Liver (tissue), 9 donors: ENCODE measurements around the gene HNRNPL. TPM values are rescaled to one million over a fixed set of nuclear protein-coding genes. Genes with fewer than 3 reads are reported as not detected.

ENCODE experiments used
- DNase-seq: peaks from one replicate; pipeline ENCODE4 v3.0.0-alpha.2; 2017; ENCODE audit warnings: low spot score
- H3K27ac ChIP-seq, 2 donors: one replicate each; pipeline ENCODE4 v1.7.0; 2013; ENCODE audit warnings: inconsistent platforms in 2 of 2, low read length in 2 of 2, control low read depth in 1 of 2, low read depth in 1 of 2, mild to moderate bottlenecking in 1 of 2
- H3K27me3 ChIP-seq, 4 donors: one replicate each; pipeline versions ENCODE4 v1.6.1 to v1.7.0; 2013; ENCODE audit warnings: low read length in 3 of 4, inconsistent platforms in 1 of 4, mild to moderate bottlenecking in 1 of 4, moderate library complexity in 1 of 4; ENCODE audit not compliant: control insufficient read depth in 4 of 4, insufficient read depth in 4 of 4
- H3K36me3 ChIP-seq, 4 donors: one replicate each; pipeline versions ENCODE4 v1.6.1 to v1.7.0; 2013; ENCODE audit warnings: low read length in 3 of 4, mild to moderate bottlenecking in 3 of 4, low read depth in 1 of 4, moderate library complexity in 1 of 4; ENCODE audit not compliant: control insufficient read depth in 4 of 4, insufficient read depth in 3 of 4
- H3K4me1 ChIP-seq, 4 donors: one replicate each; pipeline versions ENCODE4 v1.6.1 to v1.7.0; 2013; ENCODE audit warnings: low read length in 3 of 4, mild to moderate bottlenecking in 3 of 4, moderate library complexity in 1 of 4; ENCODE audit not compliant: control insufficient read depth in 4 of 4, insufficient read depth in 4 of 4
- H3K4me3 ChIP-seq, 3 donors: one replicate each; pipeline versions ENCODE4 v1.6.1 to v1.7.0; 2013; ENCODE audit warnings: low read length in 3 of 3, control low read depth in 1 of 3, low read depth in 1 of 3, mild to moderate bottlenecking in 1 of 3
- H3K9ac ChIP-seq, 2 donors: one replicate each; pipeline ENCODE4 v1.7.0; 2013; ENCODE audit warnings: low read length in 2 of 2, mild to moderate bottlenecking in 2 of 2, moderate library complexity in 2 of 2, control low read depth in 1 of 2, low read depth in 1 of 2
- H3K9me3 ChIP-seq, 4 donors: one replicate each; pipeline versions ENCODE4 v1.6.1 to v1.7.0; 2013; ENCODE audit warnings: low read length in 3 of 4; ENCODE audit not compliant: control insufficient read depth in 4 of 4
- EGR1 ChIP-seq, 2 donors: IDR thresholded peaks; 2 replicates each; pipeline ENCODE4 v1.6.1; 2016 to 2018; ENCODE audit warnings: antibody characterized with exemption in 2 of 2, low read depth in 2 of 2
- FOXA1 ChIP-seq: IDR thresholded peaks from 2 replicates; pipeline ENCODE4 v1.6.1; 2016; ENCODE audit warnings: antibody characterized with exemption
- FOXA2 ChIP-seq: IDR thresholded peaks from 2 replicates; pipeline ENCODE4 v1.6.1; 2016; ENCODE audit warnings: antibody characterized with exemption
- GABPA ChIP-seq, 2 donors: IDR thresholded peaks in 1 of 2; conservative IDR thresholded peaks in 1 of 2; 2 replicates each; pipeline ENCODE4 v1.6.1; 2016; ENCODE audit warnings: antibody characterized with exemption in 2 of 2, mild to moderate bottlenecking in 1 of 2, moderate library complexity in 1 of 2
- HNF4A ChIP-seq, 2 donors: conservative IDR thresholded peaks; 2 replicates each; pipeline ENCODE4 v1.6.1; 2016; ENCODE audit warnings: antibody characterized with exemption in 2 of 2, mild to moderate bottlenecking in 2 of 2
- HNF4G ChIP-seq: IDR thresholded peaks from 2 replicates; pipeline ENCODE4 v1.6.1; 2016; ENCODE audit warnings: antibody characterized with exemption
- JUND ChIP-seq, 2 donors: IDR thresholded peaks; 2 replicates each; pipeline ENCODE4 v1.6.1; 2016; ENCODE audit warnings: antibody characterized with exemption in 2 of 2
- RAD21 ChIP-seq, 2 donors: IDR thresholded peaks; 2 replicates each; pipeline ENCODE4 v1.6.1; 2016; ENCODE audit warnings: antibody characterized with exemption in 2 of 2, mild to moderate bottlenecking in 2 of 2
- TAF1 ChIP-seq: conservative IDR thresholded peaks from 2 replicates; pipeline ENCODE4 v1.6.1; 2016; ENCODE audit warnings: antibody characterized with exemption, mild to moderate bottlenecking
- YY1 ChIP-seq: IDR thresholded peaks from 2 replicates; pipeline ENCODE4 v1.6.1; 2016; ENCODE audit warnings: antibody characterized with exemption, mild to moderate bottlenecking
- WGBS: extraction: QIAGEN DNeasy Blood & Tissue Kit; methylation state at CpG from one replicate; pipeline ENCODE4 v1.1.7; 2013; 5-methylcytosine and 5-hydroxymethylcytosine counted together
- polyA plus RNA-seq, 2 donors: library from polyadenylated mRNA; stranded (reverse) in 1 of 2; unstranded in 1 of 2; fragments of 200-250 nt in 1 of 2; fragments of >200 nt in 1 of 2; fragmentation: Nextera tagmentation in 1 of 2; extraction: Ambion mirVana in 1 of 2; gene quantifications; one replicate each; pipeline versions ENCODE4 v1.2.1 to v1.2.3, GENCODE V29; 2013 to 2015
- total RNA-seq, 2 donors: library from RNA; depleted of rRNA; stranded (reverse); fragments of >200 nt; gene quantifications; one replicate each; pipeline ENCODE4 v1.2.3, GENCODE V29; 2014
- TF ChIP-seq, protein P1 (sequence below): IDR thresholded peaks from 2 replicates; pipeline ENCODE4 v1.6.1; 2016; ENCODE audit warnings: antibody characterized with exemption, mild to moderate bottlenecking
- TF ChIP-seq, protein P2 (sequence below): IDR thresholded peaks from 2 replicates; pipeline ENCODE4 v1.6.1; 2016; ENCODE audit warnings: antibody characterized with exemption
- TF ChIP-seq, protein P3 (sequence below): fragments of 150-350 bp; IDR thresholded peaks from 2 replicates; pipeline ENCODE4 v1.5.1; 2017; ENCODE audit warnings: improper control_type of control experiment, low read depth, low read length; ENCODE audit not compliant: missing input control
- TF ChIP-seq, protein P4 (sequence below): IDR thresholded peaks from 2 replicates; pipeline ENCODE4 v1.6.1; 2016; ENCODE audit warnings: antibody characterized with exemption
- donor health status: healthy.
- donor health status: healthy.
- donor health status: healthy.
- donor health status: healthy.
- donor health status: healthy.

HNRNPL gene
- total and polyA plus RNA-seq, 4 donors: 50.4 to 166 (median 95.6) TPM

DNA sequence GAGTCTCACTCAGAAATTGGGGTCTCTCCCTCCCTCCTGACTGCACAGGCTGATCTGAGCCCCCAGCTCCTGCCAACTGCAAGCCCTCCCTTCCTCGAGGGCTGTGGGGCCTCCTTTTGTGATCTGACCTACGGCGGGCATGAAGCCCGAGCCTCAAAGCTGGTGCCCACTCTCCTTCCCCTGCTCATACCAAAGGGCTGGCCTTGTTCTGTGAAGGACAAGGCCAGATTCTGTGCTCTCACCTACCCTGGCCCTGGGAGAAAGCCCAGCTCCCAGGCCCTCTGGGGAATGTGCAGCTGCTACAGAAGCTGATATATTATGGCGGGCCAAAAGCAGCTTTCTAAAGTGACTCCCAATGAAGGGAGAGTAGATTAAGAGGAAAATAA lies 9.2 kb downstream of the HNRNPL start:
- TF ChIP-seq TAF1 (no peak), HNF4G (no peak), EGR1 (IDR thresholded peaks at IDR 0.05; ENCODE audit: low read depth in 2 of 2) (no peak), FOXA1 (no peak), YY1 (no peak), RAD21 (IDR thresholded peaks at IDR 0.05) (no peak)
- TF ChIP-seq, protein P1, sequence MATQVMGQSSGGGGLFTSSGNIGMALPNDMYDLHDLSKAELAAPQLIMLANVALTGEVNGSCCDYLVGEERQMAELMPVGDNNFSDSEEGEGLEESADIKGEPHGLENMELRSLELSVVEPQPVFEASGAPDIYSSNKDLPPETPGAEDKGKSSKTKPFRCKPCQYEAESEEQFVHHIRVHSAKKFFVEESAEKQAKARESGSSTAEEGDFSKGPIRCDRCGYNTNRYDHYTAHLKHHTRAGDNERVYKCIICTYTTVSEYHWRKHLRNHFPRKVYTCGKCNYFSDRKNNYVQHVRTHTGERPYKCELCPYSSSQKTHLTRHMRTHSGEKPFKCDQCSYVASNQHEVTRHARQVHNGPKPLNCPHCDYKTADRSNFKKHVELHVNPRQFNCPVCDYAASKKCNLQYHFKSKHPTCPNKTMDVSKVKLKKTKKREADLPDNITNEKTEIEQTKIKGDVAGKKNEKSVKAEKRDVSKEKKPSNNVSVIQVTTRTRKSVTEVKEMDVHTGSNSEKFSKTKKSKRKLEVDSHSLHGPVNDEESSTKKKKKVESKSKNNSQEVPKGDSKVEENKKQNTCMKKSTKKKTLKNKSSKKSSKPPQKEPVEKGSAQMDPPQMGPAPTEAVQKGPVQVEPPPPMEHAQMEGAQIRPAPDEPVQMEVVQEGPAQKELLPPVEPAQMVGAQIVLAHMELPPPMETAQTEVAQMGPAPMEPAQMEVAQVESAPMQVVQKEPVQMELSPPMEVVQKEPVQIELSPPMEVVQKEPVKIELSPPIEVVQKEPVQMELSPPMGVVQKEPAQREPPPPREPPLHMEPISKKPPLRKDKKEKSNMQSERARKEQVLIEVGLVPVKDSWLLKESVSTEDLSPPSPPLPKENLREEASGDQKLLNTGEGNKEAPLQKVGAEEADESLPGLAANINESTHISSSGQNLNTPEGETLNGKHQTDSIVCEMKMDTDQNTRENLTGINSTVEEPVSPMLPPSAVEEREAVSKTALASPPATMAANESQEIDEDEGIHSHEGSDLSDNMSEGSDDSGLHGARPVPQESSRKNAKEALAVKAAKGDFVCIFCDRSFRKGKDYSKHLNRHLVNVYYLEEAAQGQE: no peak
- TF ChIP-seq, protein P2, sequence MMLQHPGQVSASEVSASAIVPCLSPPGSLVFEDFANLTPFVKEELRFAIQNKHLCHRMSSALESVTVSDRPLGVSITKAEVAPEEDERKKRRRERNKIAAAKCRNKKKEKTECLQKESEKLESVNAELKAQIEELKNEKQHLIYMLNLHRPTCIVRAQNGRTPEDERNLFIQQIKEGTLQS: no peak
- TF ChIP-seq, protein P3, sequence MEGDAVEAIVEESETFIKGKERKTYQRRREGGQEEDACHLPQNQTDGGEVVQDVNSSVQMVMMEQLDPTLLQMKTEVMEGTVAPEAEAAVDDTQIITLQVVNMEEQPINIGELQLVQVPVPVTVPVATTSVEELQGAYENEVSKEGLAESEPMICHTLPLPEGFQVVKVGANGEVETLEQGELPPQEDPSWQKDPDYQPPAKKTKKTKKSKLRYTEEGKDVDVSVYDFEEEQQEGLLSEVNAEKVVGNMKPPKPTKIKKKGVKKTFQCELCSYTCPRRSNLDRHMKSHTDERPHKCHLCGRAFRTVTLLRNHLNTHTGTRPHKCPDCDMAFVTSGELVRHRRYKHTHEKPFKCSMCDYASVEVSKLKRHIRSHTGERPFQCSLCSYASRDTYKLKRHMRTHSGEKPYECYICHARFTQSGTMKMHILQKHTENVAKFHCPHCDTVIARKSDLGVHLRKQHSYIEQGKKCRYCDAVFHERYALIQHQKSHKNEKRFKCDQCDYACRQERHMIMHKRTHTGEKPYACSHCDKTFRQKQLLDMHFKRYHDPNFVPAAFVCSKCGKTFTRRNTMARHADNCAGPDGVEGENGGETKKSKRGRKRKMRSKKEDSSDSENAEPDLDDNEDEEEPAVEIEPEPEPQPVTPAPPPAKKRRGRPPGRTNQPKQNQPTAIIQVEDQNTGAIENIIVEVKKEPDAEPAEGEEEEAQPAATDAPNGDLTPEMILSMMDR: no peak
- H3K27ac ChIP-seq: no peak overlapping the region

DNA sequence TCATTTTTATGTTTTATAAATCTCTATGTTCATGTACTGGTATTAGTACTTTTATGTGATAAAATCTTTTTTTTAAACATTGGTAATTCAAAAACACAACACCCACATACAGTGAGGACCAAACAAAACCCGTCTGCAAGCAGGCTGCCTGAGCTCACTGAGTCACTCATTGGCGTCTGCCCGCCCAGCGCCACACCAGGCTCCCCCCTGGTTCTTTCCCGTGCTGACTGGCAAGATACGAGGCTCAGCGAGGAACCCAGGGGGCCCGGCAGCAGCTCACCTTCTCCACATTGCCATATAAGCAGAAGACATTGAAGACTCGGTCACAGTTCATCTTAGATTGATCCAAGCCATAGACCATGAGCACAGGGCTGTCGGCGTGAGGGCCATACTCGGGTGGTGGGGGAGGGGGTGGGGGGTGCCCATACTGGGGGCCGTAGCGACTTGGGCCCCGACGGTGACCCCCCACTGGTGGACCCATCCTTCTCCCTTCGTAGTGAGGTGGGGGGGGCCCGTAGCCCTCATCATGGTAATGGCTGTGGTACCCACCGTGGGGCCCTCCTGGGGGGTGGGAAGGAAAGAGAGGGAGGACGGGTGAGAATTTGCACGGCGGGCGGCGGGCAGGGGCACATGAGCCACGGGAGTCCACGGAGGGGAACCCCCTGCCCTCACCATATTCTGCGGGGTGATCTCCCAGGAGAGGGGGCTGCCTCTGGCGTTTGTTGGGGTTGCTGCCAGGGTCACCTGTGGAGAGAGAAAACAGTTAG lies 9.8 kb downstream of the HNRNPL start:
- peaks cover 35 to 80% (median 73%) of the 10 kb centered on the region in 4 donors for H3K36me3 ChIP-seq
- peaks cover 27 to 88% (median 82%) of the 10 kb centered on the region in 4 donors for H3K4me1 ChIP-seq
- peak overlapping the region in 1 of 2 donors; percentile 69 for H3K27ac ChIP-seq

More for the DNA sequence above, 9.2 kb downstream of the HNRNPL start:
- no peak for DNase-seq
- Histone ChIP-seq H3K9ac (no peak overlapping the region), H3K27me3 (no peaks in the 10 kb centered on the region), H3K4me1 (peaks cover 27 to 88% (median 82%) of the 10 kb centered on the region in 4 donors), H3K4me3 (no peak overlapping the region), H3K36me3 (peaks cover 40 to 85% (median 77%) of the 10 kb centered on the region in 4 donors), H3K9me3 (no peaks in the 10 kb centered on the region)
- WGBS: 95% methylated on average over 5 of the region's 5 CpGs

More for the DNA sequence above, 9.8 kb downstream of the HNRNPL start:
- 88% methylated on average over 28 of the region's 28 CpGs for WGBS
- no peak overlapping the region for H3K4me3 ChIP-seq
- TF ChIP-seq EGR1 (IDR thresholded peaks at IDR 0.05; ENCODE audit: low read depth in 2 of 2) (no peak), HNF4A (conservative IDR thresholded peaks at IDR 0.05) (no peak), FOXA1 (no peak), HNF4G (no peak), FOXA2 (no peak), YY1 (no peak), GABPA (IDR thresholded peaks at IDR 0.05 in 1 of 2, conservative IDR thresholded peaks at IDR 0.05 in 1 of 2) (no peak), JUND (IDR thresholded peaks at IDR 0.05) (no peak)
- TF ChIP-seq, protein P2: no peak
- TF ChIP-seq, protein P4, sequence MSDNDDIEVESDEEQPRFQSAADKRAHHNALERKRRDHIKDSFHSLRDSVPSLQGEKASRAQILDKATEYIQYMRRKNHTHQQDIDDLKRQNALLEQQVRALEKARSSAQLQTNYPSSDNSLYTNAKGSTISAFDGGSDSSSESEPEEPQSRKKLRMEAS: no peak
- TF ChIP-seq, protein P1: no peak
- H3K9me3 ChIP-seq: no peaks in the 10 kb centered on the region
- no peaks in the 10 kb centered on the region for H3K27me3 ChIP-seq
- H3K9ac ChIP-seq: no peak overlapping the region
- DNase-seq: no peak
